ENCODE measurements around the gene MAP3K10. TPM values are rescaled to one million over a fixed set of nuclear protein-coding genes. Genes with fewer than 3 reads are reported as not detected.

The MAP3K10 gene
- polyA plus RNA-seq, 1 of the 3 experiments (the other 2 are of a cell fraction), result 10.7 TPM

- no peak overlapping the region for H3K4me2 ChIP-seq
- no peaks in the 10 kb centered on the region for H3K36me3 ChIP-seq (replicated peaks in 1 of 2; ENCODE audit: control insufficient read depth in 1 of 2, insufficient read depth in 2 of 2, low read length in 1 of 2)
- no peaks in the 10 kb centered on the region for H3K79me2 ChIP-seq (ENCODE audit: insufficient read depth)
- H3K9ac ChIP-seq, result no peak overlapping the region
- H3K27me3 ChIP-seq (ENCODE audit: insufficient read depth), result no peaks in the 10 kb centered on the region
- DNase-seq, result no peak
- TF ChIP-seq, protein P1, sequence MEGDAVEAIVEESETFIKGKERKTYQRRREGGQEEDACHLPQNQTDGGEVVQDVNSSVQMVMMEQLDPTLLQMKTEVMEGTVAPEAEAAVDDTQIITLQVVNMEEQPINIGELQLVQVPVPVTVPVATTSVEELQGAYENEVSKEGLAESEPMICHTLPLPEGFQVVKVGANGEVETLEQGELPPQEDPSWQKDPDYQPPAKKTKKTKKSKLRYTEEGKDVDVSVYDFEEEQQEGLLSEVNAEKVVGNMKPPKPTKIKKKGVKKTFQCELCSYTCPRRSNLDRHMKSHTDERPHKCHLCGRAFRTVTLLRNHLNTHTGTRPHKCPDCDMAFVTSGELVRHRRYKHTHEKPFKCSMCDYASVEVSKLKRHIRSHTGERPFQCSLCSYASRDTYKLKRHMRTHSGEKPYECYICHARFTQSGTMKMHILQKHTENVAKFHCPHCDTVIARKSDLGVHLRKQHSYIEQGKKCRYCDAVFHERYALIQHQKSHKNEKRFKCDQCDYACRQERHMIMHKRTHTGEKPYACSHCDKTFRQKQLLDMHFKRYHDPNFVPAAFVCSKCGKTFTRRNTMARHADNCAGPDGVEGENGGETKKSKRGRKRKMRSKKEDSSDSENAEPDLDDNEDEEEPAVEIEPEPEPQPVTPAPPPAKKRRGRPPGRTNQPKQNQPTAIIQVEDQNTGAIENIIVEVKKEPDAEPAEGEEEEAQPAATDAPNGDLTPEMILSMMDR (IDR thresholded peaks at IDR 0.05), result no peak
- TF ChIP-seq RAD21 (IDR thresholded peaks at IDR 0.05; ENCODE audit: low read length) (no peak), NRF1 (IDR thresholded peaks at IDR 0.05; ENCODE audit: low read depth, low read length) (no peak)
- H2AFZ ChIP-seq (ENCODE audit: low read depth), result no peak overlapping the region
- H3K4me3 ChIP-seq (ENCODE audit: low read depth in 2 of 2, low read length in 1 of 2), result no peak overlapping the region
- no peaks in the 10 kb centered on the region for H3F3A ChIP-seq (replicated peaks; ENCODE audit: insufficient read depth)
- H3K9me3 ChIP-seq, result no peaks in the 10 kb centered on the region
- H3K4me1 ChIP-seq (ENCODE audit: control insufficient read depth in 1 of 2, insufficient read depth in 2 of 2, low read depth in 1 of 2, low read length in 1 of 2), result peaks cover 0 to 4% of the 10 kb centered on the region in 2 experiments; a peak in 1 of 4 replicates
- H3K27ac ChIP-seq (ENCODE audit: low read depth in 2 of 2, low read length in 1 of 2), result no peak overlapping the region
- ChIA-PET POLR2A (no interaction called here), CTCF (interaction anchor here (1.0 kb wide), 1 partner anchor 10 kb away, joined by 3 read pairs; no protein-coding TSS in a partner anchor)
- no peaks in the 10 kb centered on the region for H3K9me2 ChIP-seq
- WGBS (ENCODE audit: low lambda C conversion rate), result 77% methylated on average over 3 of the region's 3 CpGs
- no peaks in the 10 kb centered on the region for H4K20me1 ChIP-seq (ENCODE audit: insufficient read depth)
These were observed 41.7 kb upstream of the MAP3K10 start for GRCh38 chr19:40149501-40149900.

DNA sequence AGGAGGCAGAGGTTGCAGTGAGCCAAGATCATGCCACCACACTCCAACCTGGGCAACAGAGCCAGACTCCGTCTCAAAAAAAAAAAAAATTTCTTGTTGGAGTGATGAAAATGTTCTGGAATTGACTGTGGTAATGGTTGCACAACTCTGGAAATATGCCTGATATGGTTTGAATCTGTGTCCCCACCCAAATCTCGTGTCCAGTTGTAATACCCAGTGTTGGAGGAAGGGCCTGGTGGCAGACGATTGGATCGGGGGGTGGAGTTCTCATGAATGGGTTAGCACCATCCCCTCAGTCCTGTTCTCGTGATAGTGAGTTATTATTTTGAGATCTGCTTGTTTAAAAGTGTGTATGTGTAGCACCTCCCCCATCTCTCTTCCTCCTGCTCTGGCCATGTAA, 41.1 kb upstream of the MAP3K10 start:
- ChIA-PET CTCF (no interaction called here), POLR2A (no interaction called here)
- no peaks in the 10 kb centered on the region for H3K9me3 ChIP-seq
- no peaks in the 10 kb centered on the region for H3K27me3 ChIP-seq (ENCODE audit: insufficient read depth)
- no peak for DNase-seq
- no peaks in the 10 kb centered on the region for H3K79me2 ChIP-seq (ENCODE audit: insufficient read depth)
- H3K4me1 ChIP-seq (ENCODE audit: control insufficient read depth in 1 of 2, insufficient read depth in 2 of 2, low read depth in 1 of 2, low read length in 1 of 2), result peaks cover 0 to 4% of the 10 kb centered on the region in 2 experiments; a peak in 1 of 4 replicates
- no peak overlapping the region for H3K4me2 ChIP-seq
- no peak overlapping the region for H3K4me3 ChIP-seq (ENCODE audit: low read depth in 2 of 2, low read length in 1 of 2)
- H3F3A ChIP-seq (replicated peaks; ENCODE audit: insufficient read depth), result no peaks in the 10 kb centered on the region
- H4K20me1 ChIP-seq (ENCODE audit: insufficient read depth), result no peaks in the 10 kb centered on the region
- no peak overlapping the region for H2AFZ ChIP-seq (ENCODE audit: low read depth)
- no peaks in the 10 kb centered on the region for H3K36me3 ChIP-seq (replicated peaks in 1 of 2; ENCODE audit: control insufficient read depth in 1 of 2, insufficient read depth in 2 of 2, low read length in 1 of 2)
- 68% methylated on average over 5 of the region's 5 CpGs for WGBS (ENCODE audit: low lambda C conversion rate)
- H3K9ac ChIP-seq, result no peak overlapping the region
- no peak overlapping the region for H3K27ac ChIP-seq (ENCODE audit: low read depth in 2 of 2, low read length in 1 of 2)
- TF ChIP-seq, protein P2, sequence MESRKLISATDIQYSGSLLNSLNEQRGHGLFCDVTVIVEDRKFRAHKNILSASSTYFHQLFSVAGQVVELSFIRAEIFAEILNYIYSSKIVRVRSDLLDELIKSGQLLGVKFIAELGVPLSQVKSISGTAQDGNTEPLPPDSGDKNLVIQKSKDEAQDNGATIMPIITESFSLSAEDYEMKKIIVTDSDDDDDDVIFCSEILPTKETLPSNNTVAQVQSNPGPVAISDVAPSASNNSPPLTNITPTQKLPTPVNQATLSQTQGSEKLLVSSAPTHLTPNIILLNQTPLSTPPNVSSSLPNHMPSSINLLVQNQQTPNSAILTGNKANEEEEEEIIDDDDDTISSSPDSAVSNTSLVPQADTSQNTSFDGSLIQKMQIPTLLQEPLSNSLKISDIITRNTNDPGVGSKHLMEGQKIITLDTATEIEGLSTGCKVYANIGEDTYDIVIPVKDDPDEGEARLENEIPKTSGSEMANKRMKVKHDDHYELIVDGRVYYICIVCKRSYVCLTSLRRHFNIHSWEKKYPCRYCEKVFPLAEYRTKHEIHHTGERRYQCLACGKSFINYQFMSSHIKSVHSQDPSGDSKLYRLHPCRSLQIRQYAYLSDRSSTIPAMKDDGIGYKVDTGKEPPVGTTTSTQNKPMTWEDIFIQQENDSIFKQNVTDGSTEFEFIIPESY (IDR thresholded peaks at IDR 0.05; ENCODE audit: borderline replicate concordance, low read depth), result no peak
- TF ChIP-seq, protein P3, sequence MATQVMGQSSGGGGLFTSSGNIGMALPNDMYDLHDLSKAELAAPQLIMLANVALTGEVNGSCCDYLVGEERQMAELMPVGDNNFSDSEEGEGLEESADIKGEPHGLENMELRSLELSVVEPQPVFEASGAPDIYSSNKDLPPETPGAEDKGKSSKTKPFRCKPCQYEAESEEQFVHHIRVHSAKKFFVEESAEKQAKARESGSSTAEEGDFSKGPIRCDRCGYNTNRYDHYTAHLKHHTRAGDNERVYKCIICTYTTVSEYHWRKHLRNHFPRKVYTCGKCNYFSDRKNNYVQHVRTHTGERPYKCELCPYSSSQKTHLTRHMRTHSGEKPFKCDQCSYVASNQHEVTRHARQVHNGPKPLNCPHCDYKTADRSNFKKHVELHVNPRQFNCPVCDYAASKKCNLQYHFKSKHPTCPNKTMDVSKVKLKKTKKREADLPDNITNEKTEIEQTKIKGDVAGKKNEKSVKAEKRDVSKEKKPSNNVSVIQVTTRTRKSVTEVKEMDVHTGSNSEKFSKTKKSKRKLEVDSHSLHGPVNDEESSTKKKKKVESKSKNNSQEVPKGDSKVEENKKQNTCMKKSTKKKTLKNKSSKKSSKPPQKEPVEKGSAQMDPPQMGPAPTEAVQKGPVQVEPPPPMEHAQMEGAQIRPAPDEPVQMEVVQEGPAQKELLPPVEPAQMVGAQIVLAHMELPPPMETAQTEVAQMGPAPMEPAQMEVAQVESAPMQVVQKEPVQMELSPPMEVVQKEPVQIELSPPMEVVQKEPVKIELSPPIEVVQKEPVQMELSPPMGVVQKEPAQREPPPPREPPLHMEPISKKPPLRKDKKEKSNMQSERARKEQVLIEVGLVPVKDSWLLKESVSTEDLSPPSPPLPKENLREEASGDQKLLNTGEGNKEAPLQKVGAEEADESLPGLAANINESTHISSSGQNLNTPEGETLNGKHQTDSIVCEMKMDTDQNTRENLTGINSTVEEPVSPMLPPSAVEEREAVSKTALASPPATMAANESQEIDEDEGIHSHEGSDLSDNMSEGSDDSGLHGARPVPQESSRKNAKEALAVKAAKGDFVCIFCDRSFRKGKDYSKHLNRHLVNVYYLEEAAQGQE (IDR thresholded peaks at IDR 0.05; ENCODE audit: low read depth, low read length), result no peak
- TF ChIP-seq EZH2phosphoT487 (IDR thresholded peaks at IDR 0.05; ENCODE audit: borderline replicate concordance, low read depth), result no peak
- no peak for TF ChIP-seq TCF12 (IDR thresholded peaks at IDR 0.05)
- no peak for TF ChIP-seq IRF3 (IDR thresholded peaks at IDR 0.05; ENCODE audit: low read depth, low read length)
- TF ChIP-seq SMC3 (IDR thresholded peaks at IDR 0.05; ENCODE audit: low read depth, low read length), result no peak
- TF ChIP-seq CHD2 (IDR thresholded peaks at IDR 0.05; ENCODE audit: low read length, partially characterized antibody), result no peak
- no peak for TF ChIP-seq RCOR1 (IDR thresholded peaks at IDR 0.05; ENCODE audit: low read length)
- TF ChIP-seq FOXM1 (IDR thresholded peaks at IDR 0.05; ENCODE audit: low read depth), result no peak
- no peak for TF ChIP-seq RAD21 (IDR thresholded peaks at IDR 0.05; ENCODE audit: low read length)
- H3K9me2 ChIP-seq, result no peaks in the 10 kb centered on the region

All from SK-N-SH (cell line).